ENCODE results near the gene NOTCH4.

Gene NOTCH4

DNA sequence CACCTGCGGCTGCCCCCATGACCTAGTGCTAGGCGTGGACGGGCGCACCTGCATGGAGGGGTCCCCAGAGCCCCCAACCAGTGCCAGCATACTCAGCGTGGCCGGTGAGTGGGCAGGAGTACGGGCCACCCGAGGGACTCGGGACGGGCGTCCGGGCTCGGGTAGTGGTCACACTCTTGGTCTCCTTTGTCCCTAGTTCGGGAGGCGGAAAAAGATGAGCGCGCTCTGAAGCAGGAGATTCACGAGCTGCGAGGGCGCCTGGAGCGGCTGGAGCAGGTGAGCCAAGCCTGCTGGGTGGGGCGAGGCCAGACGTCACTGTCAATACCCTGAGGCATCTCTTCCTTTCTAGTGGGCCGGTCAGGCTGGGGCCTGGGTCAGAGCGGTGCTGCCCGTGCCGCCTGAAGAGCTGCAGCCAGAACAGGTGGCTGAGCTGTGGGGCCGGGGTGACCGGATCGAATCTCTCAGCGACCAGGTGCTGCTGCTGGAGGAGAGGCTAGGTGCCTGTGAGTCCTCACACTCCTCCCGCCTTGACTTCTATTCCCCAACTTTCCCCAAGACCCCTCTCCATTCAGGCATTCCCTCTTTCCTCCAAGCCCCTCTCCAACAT lies 56.6 kb downstream of the NOTCH4 start:
- TF ChIP-seq, protein P1, sequence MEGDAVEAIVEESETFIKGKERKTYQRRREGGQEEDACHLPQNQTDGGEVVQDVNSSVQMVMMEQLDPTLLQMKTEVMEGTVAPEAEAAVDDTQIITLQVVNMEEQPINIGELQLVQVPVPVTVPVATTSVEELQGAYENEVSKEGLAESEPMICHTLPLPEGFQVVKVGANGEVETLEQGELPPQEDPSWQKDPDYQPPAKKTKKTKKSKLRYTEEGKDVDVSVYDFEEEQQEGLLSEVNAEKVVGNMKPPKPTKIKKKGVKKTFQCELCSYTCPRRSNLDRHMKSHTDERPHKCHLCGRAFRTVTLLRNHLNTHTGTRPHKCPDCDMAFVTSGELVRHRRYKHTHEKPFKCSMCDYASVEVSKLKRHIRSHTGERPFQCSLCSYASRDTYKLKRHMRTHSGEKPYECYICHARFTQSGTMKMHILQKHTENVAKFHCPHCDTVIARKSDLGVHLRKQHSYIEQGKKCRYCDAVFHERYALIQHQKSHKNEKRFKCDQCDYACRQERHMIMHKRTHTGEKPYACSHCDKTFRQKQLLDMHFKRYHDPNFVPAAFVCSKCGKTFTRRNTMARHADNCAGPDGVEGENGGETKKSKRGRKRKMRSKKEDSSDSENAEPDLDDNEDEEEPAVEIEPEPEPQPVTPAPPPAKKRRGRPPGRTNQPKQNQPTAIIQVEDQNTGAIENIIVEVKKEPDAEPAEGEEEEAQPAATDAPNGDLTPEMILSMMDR (IDR thresholded peaks at IDR 0.05; ENCODE audit: borderline replicate concordance, insufficient read depth, low read depth, low read length): no peak
- H3K4me3 ChIP-seq (ENCODE audit: low read depth, low read length): no peak overlapping the region

DNA sequence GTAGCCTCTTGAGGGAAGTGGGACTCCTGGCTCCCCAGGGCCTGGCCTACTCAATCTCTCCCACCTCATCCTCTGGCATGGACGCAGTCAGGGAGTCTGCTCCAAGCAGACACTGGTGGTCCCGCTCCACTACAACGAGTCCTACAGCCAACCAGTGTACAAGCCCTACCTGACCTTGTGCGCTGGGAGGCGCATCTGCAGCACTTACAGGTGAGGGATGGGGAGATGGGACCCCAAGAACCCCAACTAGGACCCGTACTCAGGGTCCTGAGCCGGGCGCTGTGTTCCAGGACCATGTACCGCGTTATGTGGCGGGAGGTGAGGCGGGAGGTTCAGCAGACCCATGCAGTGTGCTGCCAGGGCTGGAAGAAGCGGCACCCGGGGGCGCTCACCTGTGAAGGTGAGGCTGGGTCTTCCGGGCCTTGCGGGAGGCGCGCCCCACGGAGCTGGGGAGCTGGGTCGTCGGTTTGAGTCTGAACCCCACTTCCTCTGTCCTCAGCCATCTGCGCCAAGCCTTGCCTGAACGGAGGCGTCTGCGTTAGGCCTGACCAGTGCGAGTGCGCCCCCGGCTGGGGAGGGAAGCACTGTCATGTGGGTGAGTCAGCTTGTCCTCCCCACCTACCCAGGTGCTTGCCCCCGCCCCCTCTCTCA lies 57.3 kb downstream of the NOTCH4 start:
- no peak overlapping the region for H3K4me3 ChIP-seq (ENCODE audit: low read depth, low read length)
- TF ChIP-seq, protein P1 (IDR thresholded peaks at IDR 0.05; ENCODE audit: borderline replicate concordance, insufficient read depth, low read depth, low read length): no peak

DNA sequence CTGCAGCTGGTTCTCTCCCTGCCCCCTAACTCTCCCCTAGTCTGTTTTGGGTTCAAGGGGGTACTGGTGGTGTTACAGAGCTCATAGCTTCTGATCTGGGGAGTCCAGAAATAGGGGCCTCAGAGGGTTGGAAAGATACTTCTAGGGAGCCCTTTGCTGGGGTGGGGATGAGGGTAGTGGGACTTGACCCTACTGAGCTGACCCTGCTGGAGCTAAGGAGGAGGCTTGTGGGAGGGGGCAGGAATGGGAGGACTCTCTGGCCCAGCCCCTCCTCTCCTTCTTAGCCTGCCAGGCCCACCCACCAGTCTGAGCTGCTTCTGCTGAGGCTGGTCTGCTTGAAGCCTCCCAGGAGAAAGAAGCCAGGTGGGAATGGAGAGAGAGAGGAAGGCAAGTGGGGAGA lies 59.6 kb downstream of the NOTCH4 start, which contains the start of gene EGFL8:
EGFL8 (plus strand) TSS at position 301 of the 400 bp plus-strand sequence. CDS start 1,571 bp downstream, outside the sequence.
- TF ChIP-seq, protein P1 (IDR thresholded peaks at IDR 0.05; ENCODE audit: borderline replicate concordance, insufficient read depth, low read depth, low read length): no peak
- H3K4me3 ChIP-seq (ENCODE audit: low read depth, low read length): no peak within 1 kb of the TSS

DNA sequence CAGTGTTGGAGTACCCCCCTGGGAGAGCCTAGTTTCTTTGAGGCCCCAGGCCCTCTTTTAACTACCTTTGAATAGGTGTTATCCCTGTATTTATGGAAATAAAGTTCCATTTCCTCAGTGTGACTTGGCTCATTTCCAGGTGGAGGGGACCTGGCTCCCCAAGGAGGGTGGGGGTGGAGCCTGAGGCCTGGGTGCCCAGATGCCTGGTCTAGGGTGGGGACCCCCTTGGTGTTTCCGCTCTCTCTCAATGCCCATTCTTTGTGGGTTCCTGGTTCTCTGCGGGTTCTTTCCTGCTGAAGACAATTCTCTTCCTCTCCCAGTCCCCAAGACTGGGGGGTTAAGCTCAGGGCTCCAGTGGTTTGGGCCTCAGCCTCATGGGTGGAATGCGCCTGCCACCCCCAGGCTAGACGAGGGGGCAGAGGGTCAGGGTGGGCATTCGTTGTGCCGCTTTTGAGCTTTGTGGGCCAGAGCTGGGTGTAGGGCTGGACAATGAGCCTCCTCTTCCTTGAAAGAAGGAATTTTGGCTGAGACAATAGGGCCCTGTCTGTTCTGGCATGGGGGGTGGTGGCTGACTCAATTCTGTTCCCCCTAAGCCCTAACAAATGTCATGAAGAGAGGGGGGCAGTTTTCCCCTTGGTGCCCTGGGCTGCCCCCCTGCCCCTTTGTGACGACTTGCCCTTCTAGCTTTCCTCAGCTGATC lies 60.2 kb downstream of the NOTCH4 start:
- no peak overlapping the region for H3K4me3 ChIP-seq (ENCODE audit: low read depth, low read length)
- TF ChIP-seq, protein P1 (IDR thresholded peaks at IDR 0.05; ENCODE audit: borderline replicate concordance, insufficient read depth, low read depth, low read length): no peak

DNA sequence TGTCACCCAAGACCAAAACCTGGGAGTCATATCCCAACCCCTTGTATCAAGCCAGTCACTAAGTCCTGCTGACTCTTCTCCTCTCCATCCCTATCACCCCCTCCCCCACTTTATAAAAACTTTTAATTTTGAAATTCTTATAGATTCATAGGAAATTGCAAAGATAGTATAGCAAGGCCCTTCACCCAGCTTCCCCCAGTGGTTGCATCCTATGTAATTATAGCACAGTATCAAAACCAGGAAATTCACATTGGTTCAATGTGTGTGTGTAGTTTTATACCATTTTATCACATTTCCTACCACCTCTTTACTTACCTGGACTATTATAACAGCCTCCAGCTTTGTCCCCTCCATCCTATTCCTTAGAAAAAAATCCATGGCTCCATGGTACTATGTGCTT lies 65.8 kb downstream of the NOTCH4 start:
- TF ChIP-seq, protein P1 (IDR thresholded peaks at IDR 0.05; ENCODE audit: borderline replicate concordance, insufficient read depth, low read depth, low read length): no peak
- no peak overlapping the region for H3K4me3 ChIP-seq (ENCODE audit: low read depth, low read length)

DNA sequence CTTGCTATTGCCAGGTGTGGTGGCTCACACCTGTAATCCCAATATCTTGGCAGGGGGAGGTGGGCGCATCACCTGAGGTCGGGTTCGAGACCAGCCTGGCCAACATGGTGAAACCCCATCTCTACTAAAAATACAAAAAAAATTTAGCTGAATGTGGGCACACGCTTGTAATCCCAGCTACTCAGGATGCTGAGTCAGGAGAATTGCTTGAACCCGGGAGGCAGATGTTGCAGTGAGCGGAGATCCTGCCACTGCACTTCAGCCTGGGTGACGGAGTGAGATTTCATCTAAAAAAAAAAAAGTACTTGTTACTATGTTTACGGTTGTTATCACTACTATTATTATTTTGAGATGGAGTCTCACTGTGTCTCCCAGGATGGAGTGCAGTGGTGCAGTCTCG lies 67.0 kb downstream of the NOTCH4 start:
- no peak overlapping the region for H3K4me3 ChIP-seq (ENCODE audit: low read depth, low read length)
- TF ChIP-seq, protein P1 (IDR thresholded peaks at IDR 0.05; ENCODE audit: borderline replicate concordance, insufficient read depth, low read depth, low read length): no peak

Measured in GM12875 (cell line).